GM18909 (cell line): ENCODE results near the gene DERA.
"Not testable (repeated sequence)": the region's sequence is repeated elsewhere in the genome, so short reads cannot be mapped to it uniquely, and the experiment has no call there.

Experiments used
- ATAC-seq: cut with Tn5 transposase; IDR thresholded peaks from one replicate; pipeline ENCODE4 v1.9.1; 2021; ENCODE audit warnings: mild to moderate bottlenecking; ENCODE audit not compliant: unreplicated experiment, poor library complexity

Gene DERA

GRCh38 chr12:15899282-15899870 is 11.8 kb upstream of the DERA start:
- ATAC-seq = peak; percentile 64

GRCh38 chr12:15904378-15904920 is 6.7 kb upstream of the DERA start:
- ATAC-seq = no peak

- ATAC-seq = no peak
These were observed 666 bp upstream of the DERA start for GRCh38 chr12:15910468-15910863.

GRCh38 chr12:15911931-15912330 is 799 bp downstream of the DERA start:
- not testable (repeated sequence) for ATAC-seq

- not testable (repeated sequence) for ATAC-seq
These were observed 3.0 kb downstream of the DERA start for GRCh38 chr12:15914131-15914530.

- no peak for ATAC-seq
These were observed 6.9 kb downstream of the DERA start for GRCh38 chr12:15918066-15918465.

- ATAC-seq = no peak
These were observed 8.3 kb downstream of the DERA start for GRCh38 chr12:15919418-15919817.

GRCh38 chr12:15924956-15925355 is 13.8 kb downstream of the DERA start:
- no peak for ATAC-seq

GRCh38 chr12:15928346-15928745 is 17.2 kb downstream of the DERA start:
- ATAC-seq = no peak

- no peak for ATAC-seq
These were observed 17.9 kb downstream of the DERA start for GRCh38 chr12:15928870-15929571.

- ATAC-seq = peak; percentile 83
These were observed 20.5 kb downstream of the DERA start for GRCh38 chr12:15931590-15932053.

- no peak for ATAC-seq
These were observed 21.2 kb downstream of the DERA start for GRCh38 chr12:15932327-15932726.

GRCh38 chr12:15932971-15933370 is 21.8 kb downstream of the DERA start:
- ATAC-seq = no peak

GRCh38 chr12:15933751-15934150 is 22.6 kb downstream of the DERA start:
- no peak for ATAC-seq

- no peak for ATAC-seq
These were observed 25.6 kb downstream of the DERA start for GRCh38 chr12:15936751-15937150.

- ATAC-seq = no peak
These were observed 26.8 kb downstream of the DERA start for GRCh38 chr12:15937902-15938301.

GRCh38 chr12:15939111-15939510 is 28.0 kb downstream of the DERA start:
- ATAC-seq = no peak

GRCh38 chr12:15942475-15942874 is 31.3 kb downstream of the DERA start:
- no peak for ATAC-seq

- ATAC-seq = not testable (repeated sequence)
These were observed 32.4 kb downstream of the DERA start for GRCh38 chr12:15943519-15943918.

- not testable (repeated sequence) for ATAC-seq
These were observed 37.3 kb downstream of the DERA start for GRCh38 chr12:15948461-15948860.

- ATAC-seq = no peak
These were observed 44.1 kb downstream of the DERA start for GRCh38 chr12:15955281-15955680.

GRCh38 chr12:15956010-15956409 is 44.9 kb downstream of the DERA start:
- ATAC-seq = no peak
